Ascending aorta (tissue), 2 donors: ENCODE measurements around the gene ZNF853. TPM values are rescaled to one million over a fixed set of nuclear protein-coding genes. Genes with fewer than 3 reads are reported as not detected.
A peak's percentile ranks its signal among the peaks of the same experiment; 100 is the strongest.

Experiments
- DNase-seq, 2 donors: peaks; one replicate each; pipeline ENCODE4 v3.0.0-alpha.2; 2019; ENCODE audit warnings: low spot score in 2 of 2
- H3K27ac ChIP-seq, 2 donors: fragments of 200-600 bp; sonication (generic); one replicate each; pipeline ENCODE4 v1.5.1; 2016 to 2017; ENCODE audit warnings: mild to moderate bottlenecking in 1 of 2
- H3K27me3 ChIP-seq: fragments of 200-600 bp; sonication (generic); one replicate; pipeline ENCODE4 v1.5.1; 2017
- H3K36me3 ChIP-seq, 2 donors: fragments of 200-600 bp; sonication (generic); one replicate each; pipeline ENCODE4 v1.5.1; 2016
- H3K4me1 ChIP-seq, 2 donors: fragments of 200-600 bp; sonication (generic); one replicate each; pipeline ENCODE4 v1.5.1; 2016 to 2017; ENCODE audit warnings: mild to moderate bottlenecking in 1 of 2
- H3K4me3 ChIP-seq, 2 donors: fragments of 200-600 bp; sonication (generic); one replicate each; pipeline ENCODE4 v1.5.1; 2016 to 2017; ENCODE audit warnings: mild to moderate bottlenecking in 1 of 2
- H3K9me3 ChIP-seq, 2 donors: fragments of 200-600 bp; sonication (generic); one replicate each; pipeline ENCODE4 v1.5.1; 2016
- intact Hi-C: fragments of 100-400 bp; cut with DNase I; formaldehyde crosslinking; loops from one replicate; pipeline ENCODE4 v1.15.1; 2023
- total RNA-seq: library from RNA; depleted of rRNA; stranded (reverse); fragments of >200 nt; gene quantifications from one replicate; pipeline ENCODE4 v1.1.0, GENCODE V29; 2016
- TF ChIP-seq, protein P1 (sequence below), 3 experiments: fragments of 200-600 bp in 2 of 3; fragments of 450-650 bp in 1 of 3; sonication (generic) in 2 of 3; IDR thresholded peaks; one replicate each; pipeline ENCODE4 v1.5.1; 2016 to 2019; ENCODE audit warnings: antibody characterized with exemption in 3 of 3, mild to moderate bottlenecking in 1 of 3, moderate library complexity in 1 of 3

Gene ZNF853
- total RNA-seq, 1 donor from 2014 or later, result 12.2 TPM

DNA sequence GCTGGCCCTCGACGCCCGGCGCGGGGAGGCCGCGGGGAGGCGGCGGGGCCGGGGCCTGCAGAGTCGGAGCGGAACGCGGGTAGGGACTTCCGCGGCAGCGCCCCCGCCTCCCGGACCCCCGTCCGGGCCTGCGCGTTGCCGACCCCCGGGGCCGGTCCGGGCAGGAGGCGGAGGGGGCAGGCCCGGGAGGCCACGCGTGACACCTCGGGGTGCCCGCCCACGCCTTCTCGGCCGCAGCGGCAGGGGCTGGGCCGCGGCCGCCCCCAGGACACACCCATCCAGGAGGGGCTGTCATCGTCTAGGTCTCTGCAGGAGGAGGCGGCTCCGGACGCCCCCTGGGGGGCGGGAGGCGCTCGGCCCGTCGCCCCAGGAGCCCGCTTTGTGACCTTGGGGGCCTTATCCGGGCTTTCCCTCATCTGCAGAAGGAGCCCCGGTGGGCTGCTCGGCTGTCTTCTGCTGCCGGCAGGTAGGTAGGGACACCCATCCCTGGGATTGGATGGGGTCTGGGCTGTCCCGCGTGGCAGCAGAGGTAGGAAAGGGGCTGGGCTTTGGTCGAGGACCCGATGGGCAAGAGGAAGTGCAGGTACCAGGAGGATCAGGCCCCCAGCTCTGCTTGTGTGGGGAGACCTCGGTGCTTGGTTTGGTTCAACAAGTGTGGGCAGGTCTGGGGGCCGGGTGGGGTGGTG, 22.3 kb downstream of the ZNF853 start:
- TF ChIP-seq, protein P1, sequence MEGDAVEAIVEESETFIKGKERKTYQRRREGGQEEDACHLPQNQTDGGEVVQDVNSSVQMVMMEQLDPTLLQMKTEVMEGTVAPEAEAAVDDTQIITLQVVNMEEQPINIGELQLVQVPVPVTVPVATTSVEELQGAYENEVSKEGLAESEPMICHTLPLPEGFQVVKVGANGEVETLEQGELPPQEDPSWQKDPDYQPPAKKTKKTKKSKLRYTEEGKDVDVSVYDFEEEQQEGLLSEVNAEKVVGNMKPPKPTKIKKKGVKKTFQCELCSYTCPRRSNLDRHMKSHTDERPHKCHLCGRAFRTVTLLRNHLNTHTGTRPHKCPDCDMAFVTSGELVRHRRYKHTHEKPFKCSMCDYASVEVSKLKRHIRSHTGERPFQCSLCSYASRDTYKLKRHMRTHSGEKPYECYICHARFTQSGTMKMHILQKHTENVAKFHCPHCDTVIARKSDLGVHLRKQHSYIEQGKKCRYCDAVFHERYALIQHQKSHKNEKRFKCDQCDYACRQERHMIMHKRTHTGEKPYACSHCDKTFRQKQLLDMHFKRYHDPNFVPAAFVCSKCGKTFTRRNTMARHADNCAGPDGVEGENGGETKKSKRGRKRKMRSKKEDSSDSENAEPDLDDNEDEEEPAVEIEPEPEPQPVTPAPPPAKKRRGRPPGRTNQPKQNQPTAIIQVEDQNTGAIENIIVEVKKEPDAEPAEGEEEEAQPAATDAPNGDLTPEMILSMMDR (IDR thresholded peaks at IDR 0.05), result peak in 1 of 3 experiments; percentile 16
- intact Hi-C loops, result loop anchor here (2.0 to 5.0 kb wide), 2 partner anchors 49 to 70 kb away; partner anchors contain the start of gene ZNF12
- Histone ChIP-seq H3K36me3 (peaks cover 4 to 23% of the 10 kb centered on the region in 2 donors), H3K4me3 (peak overlapping the region; percentile 97 to 99), H3K27ac (peak overlapping the region; percentile 50 to 71), H3K4me1 (peaks cover 4 to 12% of the 10 kb centered on the region in 2 donors), H3K27me3 (no peaks in the 10 kb centered on the region), H3K9me3 (no peaks in the 10 kb centered on the region)
- peak in 1 of 2 donors; percentile 72 for DNase-seq

DNA sequence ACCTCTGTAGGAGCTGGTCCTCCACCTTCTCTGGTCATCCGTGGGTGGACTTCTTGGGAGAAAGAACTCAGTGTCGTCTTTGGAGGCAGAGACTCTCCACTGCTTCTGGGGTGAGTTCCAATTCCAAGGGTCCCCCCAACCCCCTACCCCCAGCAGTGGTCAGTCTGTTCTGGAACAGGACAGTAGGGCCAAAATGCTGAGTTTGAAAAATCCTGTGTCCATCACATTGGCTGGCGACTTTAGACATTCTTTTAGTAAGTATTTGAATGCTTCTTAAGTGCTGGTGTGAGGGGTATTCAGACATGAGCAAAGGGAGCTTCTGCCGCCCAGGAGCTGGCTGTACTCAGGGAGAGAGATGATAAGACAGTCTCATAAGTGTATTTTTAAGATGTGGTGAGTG, 23.6 kb downstream of the ZNF853 start:
- no peaks in the 10 kb centered on the region for H3K9me3 ChIP-seq
- TF ChIP-seq, protein P1 (IDR thresholded peaks at IDR 0.05), result no peak
- DNase-seq, result no peak
- H3K4me1 ChIP-seq, result peaks cover 4 to 12% of the 10 kb centered on the region in 2 donors
- peaks cover 17 to 37% of the 10 kb centered on the region in 2 donors for H3K36me3 ChIP-seq
- peak overlapping the region in 1 of 2 donors; percentile 99 for H3K4me3 ChIP-seq
- intact Hi-C loops, result loop anchor here (2.0 to 5.0 kb wide), 2 partner anchors 50 to 68 kb away; partner anchors contain the start of gene ZNF12
- H3K27me3 ChIP-seq, result no peaks in the 10 kb centered on the region
- H3K27ac ChIP-seq, result no peak overlapping the region

DNA sequence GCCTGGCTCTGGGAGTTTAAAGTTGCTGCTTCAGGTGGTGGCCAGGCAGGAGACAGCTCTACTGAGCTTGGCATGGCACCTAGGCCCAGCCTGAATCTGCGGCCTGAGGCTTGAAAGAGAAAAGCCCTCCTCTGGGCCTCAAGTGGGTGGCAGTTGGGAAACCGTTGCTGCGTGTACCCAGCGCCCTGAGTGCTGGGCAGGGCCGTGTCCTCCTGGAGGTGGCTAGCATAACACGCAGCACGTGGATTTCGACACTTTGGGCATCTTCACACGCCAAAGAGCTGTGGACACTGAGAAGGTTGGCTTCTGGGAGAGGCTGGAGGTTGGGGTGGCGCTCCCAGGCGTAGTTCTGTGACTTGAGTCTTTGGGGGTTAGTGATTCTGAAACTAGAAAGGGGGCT, 24.2 kb downstream of the ZNF853 start:
- Histone ChIP-seq H3K4me1 (peaks cover 4 to 12% of the 10 kb centered on the region in 2 donors), H3K27ac (no peak overlapping the region), H3K27me3 (no peaks in the 10 kb centered on the region), H3K4me3 (no peak overlapping the region), H3K9me3 (no peaks in the 10 kb centered on the region), H3K36me3 (peaks cover 23 to 43% of the 10 kb centered on the region in 2 donors)
- TF ChIP-seq, protein P1 (IDR thresholded peaks at IDR 0.05), result no peak
- no peak for DNase-seq
- intact Hi-C loops, result loop anchor here (2.0 to 5.0 kb wide), 2 partner anchors 51 to 68 kb away; partner anchors contain the start of gene ZNF12

DNA sequence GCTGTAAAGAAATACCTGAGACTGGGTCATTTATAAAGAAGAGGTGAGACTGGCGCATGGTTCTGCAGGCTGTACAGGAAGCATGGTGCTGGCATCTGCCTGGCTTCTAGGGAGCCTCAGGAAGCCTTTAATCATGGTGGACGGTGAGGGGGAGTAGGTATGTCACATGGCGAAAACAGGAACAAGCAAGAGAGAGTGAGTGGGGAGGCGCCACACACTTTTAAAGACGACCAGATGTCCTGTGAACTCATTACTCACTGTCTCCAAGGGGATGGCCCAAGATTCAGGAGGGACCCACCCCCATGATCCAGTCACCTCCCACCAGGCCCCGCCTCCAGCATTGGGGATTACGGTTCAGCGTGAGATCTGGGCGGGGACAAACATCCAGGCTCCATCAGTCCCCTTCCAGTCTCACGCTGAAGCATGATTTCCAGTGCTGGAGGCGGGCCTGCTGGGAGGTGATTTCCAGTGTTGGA, 24.9 kb downstream of the ZNF853 start:
- peaks cover 4 to 12% of the 10 kb centered on the region in 2 donors for H3K4me1 ChIP-seq
- no peaks in the 10 kb centered on the region for H3K9me3 ChIP-seq
- H3K4me3 ChIP-seq, result no peak overlapping the region
- H3K27me3 ChIP-seq, result no peaks in the 10 kb centered on the region
- no peak overlapping the region for H3K27ac ChIP-seq
- intact Hi-C loops, result no loop called here
- H3K36me3 ChIP-seq, result peaks cover 30 to 49% of the 10 kb centered on the region in 2 donors
- DNase-seq, result no peak
- TF ChIP-seq, protein P1 (IDR thresholded peaks at IDR 0.05), result no peak

DNA sequence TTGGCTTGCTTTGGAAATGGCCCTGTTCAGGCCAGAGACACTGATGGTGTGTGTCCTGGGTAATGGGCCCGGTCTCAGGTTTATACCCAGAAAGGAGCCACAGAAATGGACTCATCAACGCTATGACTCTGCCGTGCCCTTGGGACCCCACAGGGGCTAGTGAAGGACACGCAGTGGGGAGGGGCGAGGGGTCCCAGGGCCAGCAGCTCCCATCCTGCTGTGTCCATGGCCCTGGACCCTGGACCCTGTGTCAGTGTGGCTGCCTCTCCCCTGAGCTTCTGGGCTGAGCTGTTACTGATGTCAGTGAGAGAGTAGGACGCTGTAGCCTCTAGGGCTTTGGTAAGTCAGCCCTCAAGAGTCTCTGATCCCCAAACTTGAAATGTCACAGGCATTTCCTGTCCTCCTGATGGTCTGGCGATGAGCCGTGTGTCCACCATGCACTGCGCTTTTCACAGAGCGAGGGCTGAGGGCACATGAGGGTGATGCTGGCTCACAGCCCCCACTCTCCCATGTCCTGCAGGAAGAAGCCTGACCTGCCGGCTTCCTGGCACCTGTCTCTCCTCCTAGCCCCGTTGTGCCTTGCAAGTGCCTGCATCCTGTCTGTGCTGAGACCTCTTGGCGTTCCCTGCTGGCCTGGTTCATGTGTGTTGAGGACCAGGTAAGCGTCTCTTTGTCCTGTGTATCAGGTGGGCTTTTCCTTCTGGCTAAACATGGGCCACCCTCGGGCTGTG, 26.1 kb downstream of the ZNF853 start:
- H3K36me3 ChIP-seq, result peaks cover 35 to 60% of the 10 kb centered on the region in 2 donors
- H3K4me3 ChIP-seq, result no peak overlapping the region
- H3K27ac ChIP-seq, result no peak overlapping the region
- peaks cover 4 to 10% of the 10 kb centered on the region in 2 donors for H3K4me1 ChIP-seq
- H3K27me3 ChIP-seq, result no peaks in the 10 kb centered on the region
- H3K9me3 ChIP-seq, result no peaks in the 10 kb centered on the region
- intact Hi-C loops, result no loop called here
- TF ChIP-seq, protein P1 (IDR thresholded peaks at IDR 0.05), result no peak
- no peak for DNase-seq
